Mucosa of descending colon (tissue), 3 donors: ENCODE results near the gene MSMP. TPM values are rescaled to one million over a fixed set of nuclear protein-coding genes. Genes with fewer than 3 reads are reported as not detected.

ENCODE experiments used
- ATAC-seq: fragments of 200-7000 bp; cut with Tn5 transposase; one replicate; pipeline ENCODE4 v1.9.1; 2020; ENCODE audit warnings: mild to moderate bottlenecking, moderate library complexity
- DNase-seq, 3 donors: peaks; one replicate each; pipeline ENCODE4 v3.0.0-alpha.2; 2020
- H3K36me3 ChIP-seq: fragments of 200-600 bp; one replicate; pipeline ENCODE4 v1.8.0; 2021; ENCODE audit warnings: low read depth, mild to moderate bottlenecking
- H3K4me1 ChIP-seq: fragments of 200-600 bp; one replicate; pipeline ENCODE4 v1.8.0; 2021; ENCODE audit warnings: low read depth, mild to moderate bottlenecking
- H3K4me3 ChIP-seq: fragments of 200-600 bp; one replicate; pipeline ENCODE4 v1.8.0; 2021; ENCODE audit warnings: mild to moderate bottlenecking
- H3K9me3 ChIP-seq: fragments of 200-600 bp; one replicate; pipeline ENCODE4 v1.8.0; 2021; ENCODE audit warnings: mild to moderate bottlenecking
- intact Hi-C, 2 donors: fragments of 100-400 bp; cut with DNase I in 1 of 2; cut with micrococcal nuclease in 1 of 2; formaldehyde crosslinking; loops; one replicate each; pipeline versions ENCODE4 v1.11.0 to v1.11.1; 2022; cut with DNase I, micrococcal nuclease
- total RNA-seq, 3 donors: library from RNA; stranded (reverse); fragmentation: NEBNext Ultra II Directional in 2 of 3; extraction: Animal tissue kit (Norgen Biotek cat#: 25700) in 2 of 3; gene quantifications; one replicate each; pipeline versions ENCODE4 v1.2.1 to v1.2.4, GENCODE V29; 2021 to 2023
- TF ChIP-seq, protein P1 (sequence below): fragments of 200-600 bp; IDR thresholded peaks from one replicate; pipeline ENCODE4 v1.8.0; 2022; ENCODE audit warnings: antibody characterized with exemption, mild to moderate bottlenecking
- donor health status: DM: no; HTN: no; CAD: no; lungs with moderate emphysema.
- donor health status: DM: no; HTN: no; CAD: no.
- donor health status: DM: no; HTN: yes; CAD: no.

MSMP gene
- total RNA-seq, 3 donors from 2014 or later, result 0.48 TPM; not detected in 2

- DNase-seq, result no peak
- H3K9me3 ChIP-seq, result no peaks in the 10 kb centered on the region
- ATAC-seq, result no peak
- TF ChIP-seq, protein P1, sequence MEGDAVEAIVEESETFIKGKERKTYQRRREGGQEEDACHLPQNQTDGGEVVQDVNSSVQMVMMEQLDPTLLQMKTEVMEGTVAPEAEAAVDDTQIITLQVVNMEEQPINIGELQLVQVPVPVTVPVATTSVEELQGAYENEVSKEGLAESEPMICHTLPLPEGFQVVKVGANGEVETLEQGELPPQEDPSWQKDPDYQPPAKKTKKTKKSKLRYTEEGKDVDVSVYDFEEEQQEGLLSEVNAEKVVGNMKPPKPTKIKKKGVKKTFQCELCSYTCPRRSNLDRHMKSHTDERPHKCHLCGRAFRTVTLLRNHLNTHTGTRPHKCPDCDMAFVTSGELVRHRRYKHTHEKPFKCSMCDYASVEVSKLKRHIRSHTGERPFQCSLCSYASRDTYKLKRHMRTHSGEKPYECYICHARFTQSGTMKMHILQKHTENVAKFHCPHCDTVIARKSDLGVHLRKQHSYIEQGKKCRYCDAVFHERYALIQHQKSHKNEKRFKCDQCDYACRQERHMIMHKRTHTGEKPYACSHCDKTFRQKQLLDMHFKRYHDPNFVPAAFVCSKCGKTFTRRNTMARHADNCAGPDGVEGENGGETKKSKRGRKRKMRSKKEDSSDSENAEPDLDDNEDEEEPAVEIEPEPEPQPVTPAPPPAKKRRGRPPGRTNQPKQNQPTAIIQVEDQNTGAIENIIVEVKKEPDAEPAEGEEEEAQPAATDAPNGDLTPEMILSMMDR, result no peak
- peaks cover 21% of the 10 kb centered on the region for H3K36me3 ChIP-seq
- H3K4me3 ChIP-seq, result no peak overlapping the region
- no peaks in the 10 kb centered on the region for H3K4me1 ChIP-seq
- intact Hi-C loops, result no loop called here
Measured at GRCh38 chr9:35713578-35713977, 40.5 kb downstream of the MSMP start.

DNA sequence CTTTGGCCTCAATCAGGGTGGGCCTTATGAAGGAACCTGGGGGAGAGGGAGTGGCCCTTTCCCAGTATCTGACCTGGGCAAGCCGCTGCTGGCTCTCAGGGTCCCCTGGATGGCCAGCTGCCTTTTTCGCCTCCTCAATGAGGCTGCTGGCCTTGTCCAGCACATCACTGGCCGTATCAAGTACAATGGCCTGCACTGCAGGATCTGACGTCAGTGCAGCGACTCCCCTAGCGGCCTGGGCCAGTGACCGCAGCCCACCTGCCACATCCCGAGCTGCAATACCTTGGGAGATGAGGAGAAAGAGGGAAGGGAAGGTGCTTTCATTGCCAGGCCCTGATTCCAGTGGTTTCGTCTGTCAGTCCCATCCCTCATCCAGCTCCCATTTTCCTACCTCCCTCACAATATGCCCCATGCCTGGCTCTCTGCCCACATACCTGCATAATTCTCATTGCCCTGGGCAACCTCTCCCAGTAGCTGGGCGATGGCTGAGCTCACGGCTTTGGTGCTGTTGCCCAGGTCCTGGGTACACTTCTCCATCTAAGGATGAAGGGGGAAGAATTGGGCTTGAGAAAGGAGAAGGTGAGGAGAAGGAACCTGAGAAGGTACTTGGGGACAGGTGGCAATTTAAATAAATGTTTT, 41.2 kb downstream of the MSMP start:
- ATAC-seq (no peak), DNase-seq (no peak)

DNA sequence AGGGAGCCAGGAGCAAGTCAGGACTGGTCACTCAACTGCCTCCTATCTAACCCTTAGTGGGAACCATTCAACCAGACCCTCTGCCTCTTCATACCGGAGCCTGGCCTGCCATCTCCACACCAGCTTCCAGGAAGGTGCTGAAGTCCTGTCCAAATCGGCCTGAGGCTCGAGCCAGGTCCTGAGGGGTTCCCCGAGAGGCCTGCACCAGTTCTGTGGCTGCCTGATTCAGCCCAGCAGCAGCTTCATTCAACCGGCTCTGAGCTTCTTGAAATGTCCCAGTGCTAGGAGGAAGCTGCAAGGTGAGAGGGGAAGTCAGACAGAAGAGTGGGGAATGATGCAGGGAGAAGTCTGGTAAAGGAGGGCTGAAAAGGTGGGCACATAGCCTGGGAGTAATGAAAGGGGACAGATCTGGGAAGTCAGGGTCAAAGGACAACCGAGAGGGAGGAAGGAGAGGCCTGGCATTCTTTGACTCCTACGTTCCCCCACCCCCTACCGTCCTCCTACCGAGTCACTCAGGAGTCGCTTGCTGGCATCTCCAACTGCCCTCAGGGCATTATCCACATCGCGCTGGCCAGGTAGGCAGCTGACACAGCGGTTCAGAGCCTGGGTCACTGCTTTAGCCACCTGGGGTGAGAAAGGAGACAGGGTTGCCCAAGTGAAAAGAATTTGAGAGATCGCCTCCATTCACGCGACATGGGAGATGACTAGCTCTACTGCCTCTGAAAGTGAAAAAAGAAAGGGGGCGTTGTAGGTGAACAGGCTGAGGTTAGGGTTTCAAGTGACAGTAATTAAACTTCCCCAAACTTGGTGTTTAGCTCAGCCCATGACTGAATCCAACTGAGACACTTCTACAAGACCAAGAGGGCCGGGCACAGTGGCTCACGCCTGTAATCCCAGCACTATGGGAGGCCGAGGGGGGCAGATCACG, 42.3 kb downstream of the MSMP start:
- intact Hi-C loops, result no loop called here
- TF ChIP-seq, protein P1, result no peak
- no peak overlapping the region for H3K4me3 ChIP-seq
- ATAC-seq (no peak), DNase-seq (no peak)
- no peaks in the 10 kb centered on the region for H3K4me1 ChIP-seq
- no peaks in the 10 kb centered on the region for H3K9me3 ChIP-seq
- peaks cover 13% of the 10 kb centered on the region for H3K36me3 ChIP-seq

More for the DNA sequence above, 41.2 kb downstream of the MSMP start:
- H3K36me3 ChIP-seq, result peaks cover 21% of the 10 kb centered on the region
- TF ChIP-seq, protein P1, result no peak
- intact Hi-C loops, result no loop called here
- H3K4me1 ChIP-seq, result no peaks in the 10 kb centered on the region
- no peaks in the 10 kb centered on the region for H3K9me3 ChIP-seq
- no peak overlapping the region for H3K4me3 ChIP-seq

GRCh38 chr9:35710818-35711500, 43.1 kb downstream of the MSMP start:
- TF ChIP-seq, protein P1, result no peak
- no peak for DNase-seq
- no peaks in the 10 kb centered on the region for H3K9me3 ChIP-seq
- no peak overlapping the region for H3K4me3 ChIP-seq
- H3K4me1 ChIP-seq, result no peaks in the 10 kb centered on the region
- intact Hi-C loops, result no loop called here
- peaks cover 17% of the 10 kb centered on the region for H3K36me3 ChIP-seq
- ATAC-seq, result no peak

- Histone ChIP-seq H3K36me3 (peaks cover 31% of the 10 kb centered on the region), H3K4me1 (no peaks in the 10 kb centered on the region), H3K9me3 (no peaks in the 10 kb centered on the region), H3K4me3 (no peak overlapping the region)
- ATAC-seq, result no peak
- TF ChIP-seq, protein P1, result no peak
- intact Hi-C loops, result loop anchor here in 1 of 2 donors (10.0 kb wide), 1 partner anchor 63 kb away; no protein-coding TSS in a partner anchor
- no peak for DNase-seq
Measured at GRCh38 chr9:35708146-35708545, 45.9 kb downstream of the MSMP start.
